Right lobe of liver (tissue), 4 donors: Measurements from ENCODE around the gene RNGTT.

Experiments
- POLR2A ChIP-seq: fragments of 450-650 bp; IDR thresholded peaks from one replicate; pipeline ENCODE4 v1.6.1; 2017; ENCODE audit warnings: antibody characterized with exemption, mild to moderate bottlenecking
- TF ChIP-seq, protein P1 (sequence below), 4 donors: fragments of 200-600 bp in 3 of 4; fragments of 450-650 bp in 1 of 4; IDR thresholded peaks; one replicate each; pipeline versions ENCODE4 v1.5.1 to v1.8.0; 2016 to 2022; ENCODE audit warnings: antibody characterized with exemption in 4 of 4, mild to moderate bottlenecking in 2 of 4
- donor health status: DM: no; HTN: no; CAD: no.
- donor health status: DM: no; HTN: no; CAD: no.
- donor health status: DM: no; HTN: yes; CAD: no.

DNA sequence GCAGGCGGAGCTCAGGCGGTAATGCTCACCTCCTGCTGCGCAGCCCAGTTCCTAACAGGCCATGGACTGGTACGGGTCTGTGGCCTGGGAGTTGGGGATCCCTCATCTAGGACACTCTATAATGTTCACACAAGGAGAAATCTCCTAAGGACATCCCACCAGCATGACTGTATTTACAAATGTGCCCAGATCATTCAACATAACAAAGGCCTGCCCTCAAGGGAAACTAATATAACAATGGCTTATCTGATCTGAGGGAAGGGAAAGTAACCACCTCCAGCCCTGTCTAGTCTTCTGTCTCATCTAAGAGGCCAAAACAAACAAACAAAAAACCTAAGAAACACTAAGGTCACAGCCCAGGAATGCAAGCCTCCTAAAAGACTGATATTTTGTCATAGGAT lies 232.8 kb downstream of the RNGTT start:
- TF ChIP-seq, protein P1, sequence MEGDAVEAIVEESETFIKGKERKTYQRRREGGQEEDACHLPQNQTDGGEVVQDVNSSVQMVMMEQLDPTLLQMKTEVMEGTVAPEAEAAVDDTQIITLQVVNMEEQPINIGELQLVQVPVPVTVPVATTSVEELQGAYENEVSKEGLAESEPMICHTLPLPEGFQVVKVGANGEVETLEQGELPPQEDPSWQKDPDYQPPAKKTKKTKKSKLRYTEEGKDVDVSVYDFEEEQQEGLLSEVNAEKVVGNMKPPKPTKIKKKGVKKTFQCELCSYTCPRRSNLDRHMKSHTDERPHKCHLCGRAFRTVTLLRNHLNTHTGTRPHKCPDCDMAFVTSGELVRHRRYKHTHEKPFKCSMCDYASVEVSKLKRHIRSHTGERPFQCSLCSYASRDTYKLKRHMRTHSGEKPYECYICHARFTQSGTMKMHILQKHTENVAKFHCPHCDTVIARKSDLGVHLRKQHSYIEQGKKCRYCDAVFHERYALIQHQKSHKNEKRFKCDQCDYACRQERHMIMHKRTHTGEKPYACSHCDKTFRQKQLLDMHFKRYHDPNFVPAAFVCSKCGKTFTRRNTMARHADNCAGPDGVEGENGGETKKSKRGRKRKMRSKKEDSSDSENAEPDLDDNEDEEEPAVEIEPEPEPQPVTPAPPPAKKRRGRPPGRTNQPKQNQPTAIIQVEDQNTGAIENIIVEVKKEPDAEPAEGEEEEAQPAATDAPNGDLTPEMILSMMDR (IDR thresholded peaks at IDR 0.05): no peak
- no peak for TF ChIP-seq POLR2A
